ENCODE results near the gene CCDC63. TPM values are rescaled to one million over a fixed set of nuclear protein-coding genes. Genes with fewer than 3 reads are reported as not detected.

CCDC63 gene
- total RNA-seq, 2 experiments from 2014 or later: not detected

GRCh38 chr12:110906083-110906482, 59.3 kb downstream of the CCDC63 start:
- DNase-seq: no peak
- Mint-ChIP-seq H3K36me3 (ENCODE audit: low read depth) (no peaks in the 10 kb centered on the region), H3K9me3 (no peaks in the 10 kb centered on the region), H3K4me1 (peaks cover 3% of the 10 kb centered on the region), H3K27ac (no peak overlapping the region), H3K27me3 (peaks cover 4% of the 10 kb centered on the region), H3K4me3 (no peak overlapping the region)
- ChIA-PET POLR2A (no interaction called here), CTCF (no interaction called here)

GRCh38 chr12:110906516-110906915, 59.7 kb downstream of the CCDC63 start:
- H3K27me3 Mint-ChIP-seq: peaks cover 2% of the 10 kb centered on the region
- CTCF ChIA-PET: no interaction called here
- peaks cover 3% of the 10 kb centered on the region for H3K4me1 Mint-ChIP-seq
- POLR2A ChIA-PET: no interaction called here
- H3K27ac Mint-ChIP-seq: no peak overlapping the region
- DNase-seq: no peak
- H3K4me3 Mint-ChIP-seq: no peak overlapping the region
- H3K9me3 Mint-ChIP-seq: no peaks in the 10 kb centered on the region
- H3K36me3 Mint-ChIP-seq (ENCODE audit: low read depth): no peaks in the 10 kb centered on the region

GRCh38 chr12:110906985-110907384, 60.2 kb downstream of the CCDC63 start:
- H3K9me3 Mint-ChIP-seq: no peaks in the 10 kb centered on the region
- CTCF ChIA-PET: no interaction called here
- H3K27ac Mint-ChIP-seq: no peak overlapping the region
- POLR2A ChIA-PET: no interaction called here
- no peak for DNase-seq
- peaks cover 3% of the 10 kb centered on the region for H3K4me1 Mint-ChIP-seq
- H3K27me3 Mint-ChIP-seq: peaks cover 2% of the 10 kb centered on the region
- no peaks in the 10 kb centered on the region for H3K36me3 Mint-ChIP-seq (ENCODE audit: low read depth)
- H3K4me3 Mint-ChIP-seq: no peak overlapping the region

- H3K27me3 Mint-ChIP-seq: no peaks in the 10 kb centered on the region
- ChIA-PET CTCF (no interaction called here), POLR2A (no interaction called here)
These were observed 60.8 kb downstream of the CCDC63 start for GRCh38 chr12:110907583-110907982.

GRCh38 chr12:110908377-110909152, 61.8 kb downstream of the CCDC63 start:
- H3K9me3 Mint-ChIP-seq: no peaks in the 10 kb centered on the region
- H3K4me1 Mint-ChIP-seq: peaks cover 3% of the 10 kb centered on the region
- no peak for DNase-seq
- no peak overlapping the region for H3K4me3 Mint-ChIP-seq
- H3K27ac Mint-ChIP-seq: no peak overlapping the region
- H3K36me3 Mint-ChIP-seq (ENCODE audit: low read depth): no peaks in the 10 kb centered on the region
- ChIA-PET CTCF (no interaction called here), POLR2A (no interaction called here)
- H3K27me3 Mint-ChIP-seq: peaks cover under 1% of the 10 kb centered on the region

More at GRCh38 chr12:110907583-110907982, 60.8 kb downstream of the CCDC63 start:
- Mint-ChIP-seq H3K9me3 (no peaks in the 10 kb centered on the region), H3K4me1 (peaks cover 3% of the 10 kb centered on the region), H3K27ac (no peak overlapping the region), H3K36me3 (ENCODE audit: low read depth) (no peaks in the 10 kb centered on the region), H3K4me3 (no peak overlapping the region)
- no peak for DNase-seq

GRCh38 chr12:110912263-110912662, 65.5 kb downstream of the CCDC63 start:
- ChIA-PET CTCF (no interaction called here), POLR2A (no interaction called here)
- Mint-ChIP-seq H3K27me3 (peaks cover 10% of the 10 kb centered on the region), H3K36me3 (ENCODE audit: low read depth) (no peaks in the 10 kb centered on the region), H3K27ac (no peak overlapping the region), H3K4me3 (no peak overlapping the region), H3K4me1 (no peaks in the 10 kb centered on the region), H3K9me3 (no peaks in the 10 kb centered on the region)
- DNase-seq: no peak

GRCh38 chr12:110913119-110914056, 66.6 kb downstream of the CCDC63 start:
- ChIA-PET CTCF (no interaction called here), POLR2A (no interaction called here)
- Mint-ChIP-seq H3K4me1 (no peaks in the 10 kb centered on the region), H3K27ac (no peak overlapping the region), H3K4me3 (no peak overlapping the region), H3K36me3 (ENCODE audit: low read depth) (no peaks in the 10 kb centered on the region), H3K27me3 (peaks cover 10% of the 10 kb centered on the region), H3K9me3 (no peaks in the 10 kb centered on the region)
- no peak for DNase-seq

- CTCF ChIA-PET: no interaction called here
- Mint-ChIP-seq H3K36me3 (ENCODE audit: low read depth) (no peaks in the 10 kb centered on the region), H3K4me3 (no peak overlapping the region), H3K4me1 (no peaks in the 10 kb centered on the region), H3K9me3 (no peaks in the 10 kb centered on the region), H3K27ac (no peak overlapping the region), H3K27me3 (peaks cover 10% of the 10 kb centered on the region)
- DNase-seq: no peak
- POLR2A ChIA-PET: no interaction called here
These were observed 69.6 kb downstream of the CCDC63 start for GRCh38 chr12:110916295-110916875.

- no peaks in the 10 kb centered on the region for H3K4me1 Mint-ChIP-seq
These were observed 70.7 kb downstream of the CCDC63 start for GRCh38 chr12:110917467-110917866.

GRCh38 chr12:110917961-110918360, 71.2 kb downstream of the CCDC63 start:
- Mint-ChIP-seq H3K9me3 (no peaks in the 10 kb centered on the region), H3K4me1 (no peaks in the 10 kb centered on the region), H3K36me3 (ENCODE audit: low read depth) (no peaks in the 10 kb centered on the region), H3K27me3 (peaks cover 10% of the 10 kb centered on the region), H3K4me3 (no peak overlapping the region), H3K27ac (no peak overlapping the region)
- CTCF ChIA-PET: no interaction called here
- POLR2A ChIA-PET: no interaction called here
- no peak for DNase-seq

More at GRCh38 chr12:110917467-110917866, 70.7 kb downstream of the CCDC63 start:
- CTCF ChIA-PET: no interaction called here
- Mint-ChIP-seq H3K27ac (no peak overlapping the region), H3K36me3 (ENCODE audit: low read depth) (no peaks in the 10 kb centered on the region), H3K27me3 (peaks cover 10% of the 10 kb centered on the region), H3K4me3 (no peak overlapping the region), H3K9me3 (no peaks in the 10 kb centered on the region)
- POLR2A ChIA-PET: no interaction called here
- no peak for DNase-seq

- H3K9me3 Mint-ChIP-seq: no peaks in the 10 kb centered on the region
- H3K4me3 Mint-ChIP-seq: no peak overlapping the region
- peaks cover 2% of the 10 kb centered on the region for H3K27me3 Mint-ChIP-seq
- H3K36me3 Mint-ChIP-seq (ENCODE audit: low read depth): no peaks in the 10 kb centered on the region
- H3K4me1 Mint-ChIP-seq: no peaks in the 10 kb centered on the region
- ChIA-PET CTCF (no interaction called here), POLR2A (no interaction called here)
- no peak overlapping the region for H3K27ac Mint-ChIP-seq
- no peak for DNase-seq
These were observed 72.9 kb downstream of the CCDC63 start for GRCh38 chr12:110919720-110920119.

GRCh38 chr12:110920324-110920910, 73.6 kb downstream of the CCDC63 start, which contains the start of gene MYL2:
Gene MYL2, minus strand, starts transcription at chr12:110920579. Its CDS starts 50 bp downstream, at chr12:110920529.
- Mint-ChIP-seq H3K27me3 (no peaks in the 10 kb centered on the region), H3K4me1 (no peaks in the 10 kb centered on the region), H3K27ac (no peak within 1 kb of the TSS), H3K9me3 (no peaks in the 10 kb centered on the region), H3K36me3 (ENCODE audit: low read depth) (no peaks in the 10 kb centered on the region), H3K4me3 (no peak within 1 kb of the TSS)
- POLR2A ChIA-PET: no interaction called here
- DNase-seq: no peak
- CTCF ChIA-PET: no interaction called here

- Mint-ChIP-seq H3K4me3 (no peak overlapping the region), H3K27me3 (peaks cover 7% of the 10 kb centered on the region), H3K9me3 (no peaks in the 10 kb centered on the region), H3K27ac (no peak overlapping the region), H3K36me3 (ENCODE audit: low read depth) (no peaks in the 10 kb centered on the region), H3K4me1 (no peaks in the 10 kb centered on the region)
- no peak for DNase-seq
- ChIA-PET POLR2A (no interaction called here), CTCF (interaction anchor here (0.6 to 1.0 kb wide), 2 partner anchors 23 to 564 kb away, joined by 3 to 4 read pairs; no protein-coding TSS in a partner anchor)
These were observed 74.5 kb downstream of the CCDC63 start for GRCh38 chr12:110921262-110921661.
